HepG2 (cell line): ENCODE results near the gene CPPED1. TPM values are rescaled to one million over a fixed set of nuclear protein-coding genes. Genes with fewer than 3 reads are reported as not detected.

Experiments used
- CBX2 ChIP-seq, 2 experiments: fragments of 200-600 bp in 1 of 2; sonication (generic); formaldehyde crosslinking in 1 of 2; IDR thresholded peaks; 2 replicates each; pipeline versions ENCODE4 v1.7.0 to v1.8.1; 2018 to 2022; ENCODE audit warnings: low read depth in 2 of 2, low read length in 1 of 2, mild to moderate bottlenecking in 1 of 2, missing genetic modification reagents in 1 of 2
- CEBPB ChIP-seq: IDR thresholded peaks from 2 replicates; pipeline ENCODE4 v1.6.1; 2011; ENCODE audit warnings: low read depth, low read length, improper control_type of control experiment, borderline replicate concordance
- FOXK1 ChIP-seq: sonication (generic); formaldehyde crosslinking; IDR thresholded peaks from 2 replicates; pipeline ENCODE4 v1.4.0; 2020; ENCODE audit warnings: low read depth, missing genetic modification reagents, borderline replicate concordance
- JUNB ChIP-seq: sonication (generic); formaldehyde crosslinking; IDR thresholded peaks from 2 replicates; pipeline ENCODE4 v1.8.0; 2022; ENCODE audit warnings: missing genetic modification reagents, mild to moderate bottlenecking, borderline replicate concordance
- KAT2B ChIP-seq: fragments of 150-350 bp; IDR thresholded peaks from 2 replicates; pipeline ENCODE4 v1.6.1; 2014; ENCODE audit warnings: low read depth, low read length, borderline replicate concordance
- PCBP1 ChIP-seq: fragments of 200-400 bp; formaldehyde crosslinking; IDR thresholded peaks from 2 replicates; pipeline ENCODE4 v1.6.1; 2017; ENCODE audit warnings: mild to moderate bottlenecking, low read depth, low read length, borderline replicate concordance
- SMAD1 ChIP-seq: sonication (generic); formaldehyde crosslinking; IDR thresholded peaks from 2 replicates; pipeline ENCODE4 v1.4.0; 2020; ENCODE audit warnings: missing genetic modification reagents, low read depth, mild to moderate bottlenecking, borderline replicate concordance
- SMARCE1 ChIP-seq: fragments of 450-650 bp; IDR thresholded peaks from 2 replicates; pipeline ENCODE4 v1.6.1; 2017; ENCODE audit warnings: borderline replicate concordance
- SNRNP70 ChIP-seq: fragments of 200-400 bp; formaldehyde crosslinking; IDR thresholded peaks from 2 replicates; pipeline ENCODE4 v1.6.1; 2017; ENCODE audit warnings: mild to moderate bottlenecking, low read depth, low read length, moderate library complexity
- TRIM22 ChIP-seq: fragments of 450-650 bp; IDR thresholded peaks from 2 replicates; pipeline ENCODE4 v1.6.1; 2017
- UBTF ChIP-seq: sonication (generic); formaldehyde crosslinking; IDR thresholded peaks from 2 replicates; pipeline ENCODE4 v1.4.0; 2020; ENCODE audit warnings: mild to moderate bottlenecking, missing genetic modification reagents
- ZBTB40 ChIP-seq, 2 experiments: fragments of 450-650 bp in 1 of 2; sonication (generic) in 1 of 2; formaldehyde crosslinking in 1 of 2; IDR thresholded peaks; 2 replicates each; pipeline versions ENCODE4 v1.6.1 to v1.8.0; 2016 to 2022; ENCODE audit warnings: antibody characterized with exemption in 1 of 2, mild to moderate bottlenecking in 1 of 2, missing genetic modification reagents in 1 of 2
- ZFP37 ChIP-seq: sonication (generic); formaldehyde crosslinking; IDR thresholded peaks from 2 replicates; pipeline ENCODE4 v1.4.0; 2020; ENCODE audit warnings: missing genetic modification reagents, borderline replicate concordance
- ZMAT3 ChIP-seq: sonication (generic); formaldehyde crosslinking; conservative IDR thresholded peaks from 2 replicates; pipeline ENCODE4 v1.7.0; 2021; ENCODE audit warnings: missing genetic modification reagents
- polyA plus RNA-seq, 8 experiments: library from polyadenylated mRNA; depleted of rRNA in 3 of 8; stranded (reverse) in 7 of 8; unstranded in 1 of 8; fragments of >200 nt; fragmentation: Illumina TruSeq in 4 of 8; extraction: Trizol in 4 of 8; gene quantifications; 2 replicates each; pipeline versions ENCODE4 v1.2.1 to v1.2.3, GENCODE V29; 2011 to 2016; ENCODE audit warnings: low read depth in 4 of 8, missing spikeins in 1 of 8, mixed read lengths in 1 of 8; ENCODE audit not compliant: insufficient read depth in 1 of 8
- total RNA-seq, 5 experiments: library from RNA; depleted of rRNA; stranded (reverse); fragments of >200 nt; fragmentation: Illumina TruSeq; extraction: Trizol; gene quantifications; 2 replicates each; pipeline ENCODE4 v1.2.3, GENCODE V29; 2016; ENCODE audit warnings: low read depth in 1 of 5

The CPPED1 gene
- total and polyA plus RNA-seq, 2 of the 13 experiments (the other 11 are each of a cell fraction or from before 2014, with no cell fraction given) = 66.6 to 71.3 TPM

- TF ChIP-seq ZBTB40 (IDR thresholded peaks at IDR 0.05) (peak; percentile 75), ZBTB40 (CRISPR knock-in tag; IDR thresholded peaks at IDR 0.05) (peak; percentile 97), KAT2B (no peak), TRIM22 (no peak), SMAD1 (peak; percentile 98), ZMAT3 (peak; percentile 98), SNRNP70 (no peak), JUNB (no peak; the same call in 1 of the 2 replicates), ZFP37 (CRISPR knock-in tag) (peak; percentile 63; the same call in 1 of the 2 replicates), UBTF (CRISPR knock-in tag) (peak; percentile 100), PCBP1 (peak; percentile 98), FOXK1 (CRISPR knock-in tag) (peak; percentile 95), CBX2 (IDR thresholded peaks at IDR 0.05; ENCODE audit: low read depth, low read length) (no peak), CBX2 (CRISPR knock-in tag; IDR thresholded peaks at IDR 0.05; ENCODE audit: low read depth) (no peak), SMARCE1 (no peak), CEBPB (no peak)
Measured at GRCh38 chr16:12803203-12804093, at the start of gene CPPED1 (continued).
